ENCODE measurements around the gene FHOD3.

DNA sequence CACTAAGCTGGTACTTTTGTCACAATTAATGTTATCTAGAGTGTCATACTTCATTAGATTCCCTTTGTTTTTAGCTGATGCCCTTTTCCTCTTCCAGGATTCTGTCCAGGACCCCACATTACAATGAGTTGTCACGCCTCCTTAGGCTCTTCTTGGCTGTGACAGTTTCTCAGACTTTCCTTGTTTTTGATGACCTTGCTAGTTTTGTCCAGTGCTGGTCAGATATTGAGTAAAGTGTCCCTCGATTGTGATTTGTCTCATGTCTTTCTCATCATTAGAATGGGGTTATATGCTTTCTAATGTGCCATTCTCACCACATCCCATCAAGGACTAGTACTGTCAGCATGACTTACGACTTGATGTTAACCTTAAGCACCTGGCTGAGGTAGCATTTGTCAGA is 162.3 kb downstream of the FHOD3 start:
- no peak for TF ChIP-seq POLR2A (IDR thresholded peaks at IDR 0.05)
- TF ChIP-seq, protein P1, sequence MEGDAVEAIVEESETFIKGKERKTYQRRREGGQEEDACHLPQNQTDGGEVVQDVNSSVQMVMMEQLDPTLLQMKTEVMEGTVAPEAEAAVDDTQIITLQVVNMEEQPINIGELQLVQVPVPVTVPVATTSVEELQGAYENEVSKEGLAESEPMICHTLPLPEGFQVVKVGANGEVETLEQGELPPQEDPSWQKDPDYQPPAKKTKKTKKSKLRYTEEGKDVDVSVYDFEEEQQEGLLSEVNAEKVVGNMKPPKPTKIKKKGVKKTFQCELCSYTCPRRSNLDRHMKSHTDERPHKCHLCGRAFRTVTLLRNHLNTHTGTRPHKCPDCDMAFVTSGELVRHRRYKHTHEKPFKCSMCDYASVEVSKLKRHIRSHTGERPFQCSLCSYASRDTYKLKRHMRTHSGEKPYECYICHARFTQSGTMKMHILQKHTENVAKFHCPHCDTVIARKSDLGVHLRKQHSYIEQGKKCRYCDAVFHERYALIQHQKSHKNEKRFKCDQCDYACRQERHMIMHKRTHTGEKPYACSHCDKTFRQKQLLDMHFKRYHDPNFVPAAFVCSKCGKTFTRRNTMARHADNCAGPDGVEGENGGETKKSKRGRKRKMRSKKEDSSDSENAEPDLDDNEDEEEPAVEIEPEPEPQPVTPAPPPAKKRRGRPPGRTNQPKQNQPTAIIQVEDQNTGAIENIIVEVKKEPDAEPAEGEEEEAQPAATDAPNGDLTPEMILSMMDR (IDR thresholded peaks at IDR 0.05), result no peak
